Left cardiac atrium (tissue), 4 donors: ENCODE measurements around the gene HLA-DQA1. TPM values are rescaled to one million over a fixed set of nuclear protein-coding genes. Genes with fewer than 3 reads are reported as not detected.

ENCODE experiments used
- ATAC-seq, 2 donors: fragments of 200-7000 bp; cut with Tn5 transposase; one replicate each; pipeline ENCODE4 v1.9.1; 2020; ENCODE audit warnings: mild to moderate bottlenecking in 2 of 2, moderate library complexity in 2 of 2
- DNase-seq: peaks from one replicate; pipeline ENCODE4 v3.0.0-alpha.2; 2020
- intact Hi-C, 2 donors: fragments of 100-400 bp; cut with DNase I; formaldehyde crosslinking; loops; one replicate each; pipeline versions ENCODE4 v1.14.1 to v1.15.1; 2022 to 2023
- total RNA-seq, 2 donors: library from RNA; stranded (reverse); fragmentation: NEBNext Ultra II Directional; extraction: Animal tissue kit (Norgen Biotek cat#: 25700); gene quantifications; one replicate each; pipeline ENCODE4 v1.2.1, GENCODE V29; 2021
- donor health status: DM: no; HTN: yes; CAD: no.
- donor health status: DM: no; HTN: yes; CAD: no; lungs with severe emphysema.
- donor health status: DM: yes; HTN: yes; CAD: no.
- donor health status: Dilated cardiomyopathy.

The HLA-DQA1 gene
- total RNA-seq, 2 donors from 2014 or later = 7.7 to 8.3 TPM

- ATAC-seq (no peak), DNase-seq (no peak)
- intact Hi-C loops = no loop called here
Observed at GRCh38 chr6:32679492-32679891, 42.3 kb downstream of the HLA-DQA1 start.

GRCh38 chr6:32680055-32680454 lies 42.8 kb downstream of the HLA-DQA1 start:
- intact Hi-C loops = no loop called here
- ATAC-seq (no peak), DNase-seq (no peak)

- DNase-seq (no peak), ATAC-seq (no peak)
- intact Hi-C loops = no loop called here
Observed at GRCh38 chr6:32684246-32684645, 47.0 kb downstream of the HLA-DQA1 start.

GRCh38 chr6:32685603-32686002 lies 48.4 kb downstream of the HLA-DQA1 start:
- peak in 1 of 2 donors; percentile 67 for ATAC-seq
- DNase-seq = no peak
- intact Hi-C loops = no loop called here

GRCh38 chr6:32689531-32690501 lies 52.6 kb downstream of the HLA-DQA1 start:
- no peak for DNase-seq
- intact Hi-C loops = loop anchor here in 1 of 2 donors (10.0 kb wide), 1 partner anchor 445 kb away; no protein-coding TSS in a partner anchor
- no peak for ATAC-seq

- ATAC-seq (no peak), DNase-seq (peak; percentile 22)
- intact Hi-C loops = loop anchor here in 1 of 2 donors (10.0 kb wide), 1 partner anchor 447 kb away; no protein-coding TSS in a partner anchor
Observed at GRCh38 chr6:32692019-32692418, 54.8 kb downstream of the HLA-DQA1 start.

Other genes with a start within 250 kb of the HLA-DQA1 start
- not detected for gene BTNL2, start 230.2 kb upstream of the HLA-DQA1 start, total RNA-seq
- gene HLA-DRA, start 197.5 kb upstream of the HLA-DQA1 start, total RNA-seq = 100 to 1,000 TPM in 1 of 2 donors, 10 to 100 TPM in 1; 94.5 to 151 TPM
- 10 to 100 TPM; 27.1 to 82.9 TPM for gene HLA-DRB5, start 107.1 kb upstream of the HLA-DQA1 start, total RNA-seq
- 10 to 100 TPM; 45.9 to 90.4 TPM for gene HLA-DRB1, start 47.6 kb upstream of the HLA-DQA1 start, total RNA-seq
- 10 to 100 TPM in 1 of 2 donors, 1 to 10 TPM in 1; 4.6 to 15.3 TPM for gene HLA-DQB1, start 29.3 kb downstream of the HLA-DQA1 start, total RNA-seq
- 1 to 10 TPM; 1.1 to 3.5 TPM for gene HLA-DQA2, start 104.0 kb downstream of the HLA-DQA1 start, total RNA-seq
- 1 to 10 TPM; 1.3 to 4.1 TPM for gene HLA-DQB2, start 126.1 kb downstream of the HLA-DQA1 start, total RNA-seq
- gene HLA-DOB, start 179.6 kb downstream of the HLA-DQA1 start, total RNA-seq = under 1 TPM; 0.24 to 0.27 TPM
- 10 to 100 TPM; 19.4 to 30.7 TPM for gene TAP2, start 201.3 kb downstream of the HLA-DQA1 start, total RNA-seq
- 10 to 100 TPM; 30.2 to 33.3 TPM for gene PSMB8, start 206.6 kb downstream of the HLA-DQA1 start, total RNA-seq
- 10 to 100 TPM; 16.8 to 27.5 TPM for gene TAP1, start 216.3 kb downstream of the HLA-DQA1 start, total RNA-seq
- 10 to 100 TPM; 18.6 to 25.9 TPM for gene PSMB9, start 216.8 kb downstream of the HLA-DQA1 start, total RNA-seq